MCF 10A (cell line): ENCODE results near the gene RMI2. TPM values are rescaled to one million over a fixed set of nuclear protein-coding genes. Genes with fewer than 3 reads are reported as not detected.
"Not testable (repeated sequence)": the region's sequence is repeated elsewhere in the genome, so short reads cannot be mapped to it uniquely, and the experiment has no call there.

ENCODE experiments used
- BruUV-seq: library from RNA; stranded (reverse); fragments of 400-500 nt; replicated peaks from 2 replicates; lab custom pipeline; 2021; lab: Mats Ljungman, UMichigan
- CTCF ChIA-PET: fragments of 300-600 bp; sonication (Branson Sonifier 250); formaldehyde crosslinking; extraction: SDS; loops from one replicate; lab custom pipeline; 2021; ENCODE audit warnings: antibody characterized with exemption, inconsistent platforms; lab: Yijun Ruan, JAX
- POLR2A ChIA-PET: fragments of 300-600, 350-650 bp; sonication (Branson Sonifier 250); formaldehyde crosslinking; extraction: SDS; loops from one replicate; lab custom pipeline; 2020; ENCODE audit warnings: antibody characterized with exemption, inconsistent platforms; lab: Yijun Ruan, JAX
- DNase-seq: peaks from one replicate; pipeline ENCODE4 v3.0.0-alpha.2; 2018; ENCODE audit not compliant: unreplicated experiment
- H3K27ac Mint-ChIP-seq: one replicate; pipeline ENCODE4 v1.8.0; 2022; ENCODE audit warnings: mild to moderate bottlenecking, low read depth, mixed read lengths; ENCODE audit not compliant: unreplicated experiment
- H3K27me3 Mint-ChIP-seq: one replicate; pipeline ENCODE4 v1.8.0; 2022; ENCODE audit warnings: mixed read lengths; ENCODE audit not compliant: insufficient read depth, unreplicated experiment
- H3K36me3 Mint-ChIP-seq: one replicate; pipeline ENCODE4 v1.8.0; 2022; ENCODE audit warnings: mild to moderate bottlenecking, moderate library complexity, mixed read lengths; ENCODE audit not compliant: insufficient read depth, unreplicated experiment
- H3K4me1 Mint-ChIP-seq: one replicate; pipeline ENCODE4 v1.8.0; 2022; ENCODE audit warnings: mixed read lengths; ENCODE audit not compliant: insufficient read depth, unreplicated experiment
- H3K4me3 Mint-ChIP-seq: one replicate; pipeline ENCODE4 v1.8.0; 2022; ENCODE audit warnings: mild to moderate bottlenecking, moderate library complexity, mixed read lengths; ENCODE audit not compliant: unreplicated experiment
- H3K9me3 Mint-ChIP-seq: one replicate; pipeline ENCODE4 v1.8.0; 2022; ENCODE audit warnings: mixed read lengths; ENCODE audit not compliant: unreplicated experiment
- intact Hi-C: fragments of 100-400 bp; cut with micrococcal nuclease; formaldehyde crosslinking; loops from 2 replicates; pipeline ENCODE4 v1.14.1; 2022
- total RNA-seq: library from RNA; stranded (reverse); gene quantifications from 2 replicates; pipeline ENCODE4 v1.2.3, GENCODE V29; 2022
- TF ChIP-seq, protein P1 (sequence below): fragments of 200-600 bp; IDR thresholded peaks from one replicate; pipeline ENCODE4 v1.8.0; 2022; ENCODE audit warnings: antibody characterized with exemption, mild to moderate bottlenecking; ENCODE audit not compliant: unreplicated experiment

RMI2 gene
- total RNA-seq, 1 experiment from 2014 or later: 6.6 TPM

DNA sequence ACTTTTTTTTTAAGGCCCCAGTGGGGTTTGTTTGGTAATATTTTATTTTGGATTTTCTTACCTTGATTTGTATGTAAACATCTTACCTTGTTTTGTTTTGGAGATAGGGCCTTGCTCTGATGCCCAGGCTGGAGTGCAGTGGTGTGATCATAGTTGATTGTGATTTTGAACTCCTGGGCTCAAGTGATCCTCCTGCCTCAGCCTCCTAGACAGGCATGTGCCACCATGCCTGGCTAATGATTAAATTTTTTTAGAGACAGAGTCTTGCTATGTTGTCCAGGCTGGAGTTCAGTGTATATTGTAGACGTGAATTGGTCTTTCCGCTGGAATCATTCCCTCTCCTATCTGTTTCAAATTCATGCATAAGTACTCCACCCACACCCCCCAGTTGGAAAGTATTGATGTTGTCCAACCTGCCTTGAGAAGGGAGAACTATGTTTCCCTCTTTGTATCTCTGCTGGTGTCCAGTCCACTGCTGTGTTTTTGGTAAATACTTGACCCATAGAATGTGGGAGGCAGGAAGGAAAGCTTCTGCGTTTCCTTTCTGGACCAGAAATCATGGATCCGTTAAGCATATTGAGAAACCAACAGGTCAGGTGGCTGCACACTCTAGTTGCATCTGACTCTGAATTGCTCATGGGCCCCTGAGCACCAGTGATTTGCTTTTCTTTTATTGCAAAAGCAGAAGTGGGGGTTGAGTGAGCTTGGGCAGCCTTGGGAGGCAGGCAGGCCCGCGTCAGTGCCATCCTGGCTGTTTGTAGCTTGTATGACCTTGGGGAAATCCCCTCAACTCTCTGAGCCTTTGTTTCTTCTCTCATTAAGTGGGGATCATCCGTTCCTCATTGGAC is 25.0 kb downstream of the RMI2 start:
- intact Hi-C loops: loop anchor here (5.0 kb wide), 1 partner anchor 113 kb away; the partner anchor contains the start of gene SOCS1
- no peaks in the 10 kb centered on the region for H3K9me3 Mint-ChIP-seq
- no peak overlapping the region for H3K27ac Mint-ChIP-seq
- no peaks in the 10 kb centered on the region for H3K27me3 Mint-ChIP-seq
- H3K4me1 Mint-ChIP-seq: peaks cover 10% of the 10 kb centered on the region
- no peak for DNase-seq
- no TSS peak for BruUV-seq
- TF ChIP-seq, protein P1, sequence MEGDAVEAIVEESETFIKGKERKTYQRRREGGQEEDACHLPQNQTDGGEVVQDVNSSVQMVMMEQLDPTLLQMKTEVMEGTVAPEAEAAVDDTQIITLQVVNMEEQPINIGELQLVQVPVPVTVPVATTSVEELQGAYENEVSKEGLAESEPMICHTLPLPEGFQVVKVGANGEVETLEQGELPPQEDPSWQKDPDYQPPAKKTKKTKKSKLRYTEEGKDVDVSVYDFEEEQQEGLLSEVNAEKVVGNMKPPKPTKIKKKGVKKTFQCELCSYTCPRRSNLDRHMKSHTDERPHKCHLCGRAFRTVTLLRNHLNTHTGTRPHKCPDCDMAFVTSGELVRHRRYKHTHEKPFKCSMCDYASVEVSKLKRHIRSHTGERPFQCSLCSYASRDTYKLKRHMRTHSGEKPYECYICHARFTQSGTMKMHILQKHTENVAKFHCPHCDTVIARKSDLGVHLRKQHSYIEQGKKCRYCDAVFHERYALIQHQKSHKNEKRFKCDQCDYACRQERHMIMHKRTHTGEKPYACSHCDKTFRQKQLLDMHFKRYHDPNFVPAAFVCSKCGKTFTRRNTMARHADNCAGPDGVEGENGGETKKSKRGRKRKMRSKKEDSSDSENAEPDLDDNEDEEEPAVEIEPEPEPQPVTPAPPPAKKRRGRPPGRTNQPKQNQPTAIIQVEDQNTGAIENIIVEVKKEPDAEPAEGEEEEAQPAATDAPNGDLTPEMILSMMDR: no peak
- H3K4me3 Mint-ChIP-seq: no peak overlapping the region
- ChIA-PET POLR2A (interaction anchor here (0.7 kb wide), 1 partner anchor 290 kb away, joined by 3 read pairs; no protein-coding TSS in a partner anchor), CTCF (interaction anchor here (0.6 to 1.2 kb wide), 5 partner anchors 9 to 508 kb away, joined by 3 to 5 read pairs (median 4); no protein-coding TSS in a partner anchor)
- no peaks in the 10 kb centered on the region for H3K36me3 Mint-ChIP-seq

DNA sequence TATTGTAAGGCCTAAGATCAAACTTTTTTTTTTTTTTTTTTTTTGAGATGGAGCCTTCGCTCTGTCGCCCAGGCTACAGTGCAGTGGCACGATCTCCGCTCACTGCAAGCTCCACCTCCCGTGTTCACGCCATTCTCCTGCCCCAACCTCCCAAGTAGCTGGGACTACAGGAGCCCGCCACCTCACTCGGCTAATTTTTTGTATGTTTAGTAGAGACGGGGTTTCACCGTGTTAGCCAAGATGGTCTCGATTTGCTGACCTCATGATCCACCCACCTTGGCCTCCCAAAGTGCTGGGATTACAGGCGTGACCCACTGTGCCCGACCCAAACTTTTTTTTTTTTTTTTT is 25.6 kb downstream of the RMI2 start:
- DNase-seq, H3K36me3 Mint-ChIP-seq, H3K27ac Mint-ChIP-seq, H3K4me1 Mint-ChIP-seq, H3K9me3 Mint-ChIP-seq, BruUV-seq, H3K4me3 Mint-ChIP-seq, H3K27me3 Mint-ChIP-seq: not testable (repeated sequence)
- intact Hi-C loops: loop anchor here (5.0 kb wide), 1 partner anchor 114 kb away; the partner anchor contains the start of gene SOCS1
- ChIA-PET CTCF (interaction anchor here (0.6 to 1.2 kb wide), 4 partner anchors 8 to 508 kb away, joined by 3 to 5 read pairs (median 4); no protein-coding TSS in a partner anchor), POLR2A (interaction anchor here (0.7 kb wide), 1 partner anchor 289 kb away, joined by 3 read pairs; no protein-coding TSS in a partner anchor)

DNA sequence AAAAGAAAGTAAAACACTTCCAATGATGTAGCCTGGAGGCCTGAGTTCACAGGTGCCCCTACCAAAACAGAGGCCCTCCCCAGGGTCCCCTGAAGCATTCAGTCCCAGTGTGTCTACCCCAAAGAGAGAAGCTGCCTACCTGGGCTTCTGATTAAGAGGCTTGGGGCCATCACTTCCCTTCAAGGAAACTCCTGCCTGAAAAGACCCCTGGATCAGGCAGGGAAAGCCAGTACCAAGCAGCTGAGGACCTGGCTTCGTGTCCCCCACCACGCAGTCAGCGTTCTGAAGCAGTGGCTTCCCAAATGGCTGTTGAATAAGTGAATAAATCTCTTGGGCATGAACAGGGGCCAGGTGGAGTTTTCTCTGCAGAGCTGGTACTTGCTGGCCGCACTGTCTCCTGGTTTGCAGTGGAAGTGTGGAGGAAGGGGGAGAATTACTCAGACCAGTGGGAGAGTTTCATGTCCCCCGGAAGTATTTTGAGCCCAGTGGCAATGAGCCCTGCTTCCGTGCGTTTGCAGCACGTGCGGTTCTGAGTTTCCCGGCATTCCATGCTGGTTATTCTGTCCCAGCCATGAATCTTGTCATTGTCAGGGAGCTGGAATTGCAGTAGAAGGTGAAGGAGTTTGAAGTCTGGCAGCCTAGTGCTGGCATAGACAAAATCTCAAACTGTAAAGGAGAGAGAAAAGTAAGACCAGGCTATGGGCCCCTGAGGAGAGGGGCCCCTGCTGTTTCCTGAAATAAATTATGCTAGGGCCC is 27.0 kb downstream of the RMI2 start:
- ChIA-PET CTCF (interaction anchor here (0.6 to 1.5 kb wide), 6 partner anchors 24 to 408 kb away, joined by 3 to 5 read pairs (median 4); no protein-coding TSS in a partner anchor), POLR2A (interaction anchor here (0.7 kb wide), 1 partner anchor 425 kb away, joined by 3 read pairs; the partner anchor contains the start of gene ZC3H7A)
- H3K4me1 Mint-ChIP-seq: peaks cover 6% of the 10 kb centered on the region
- no peaks in the 10 kb centered on the region for H3K27me3 Mint-ChIP-seq
- BruUV-seq: no TSS peak
- no peak overlapping the region for H3K4me3 Mint-ChIP-seq
- DNase-seq: no peak
- no peak overlapping the region for H3K27ac Mint-ChIP-seq
- TF ChIP-seq, protein P1: no peak
- H3K36me3 Mint-ChIP-seq: no peaks in the 10 kb centered on the region
- no peaks in the 10 kb centered on the region for H3K9me3 Mint-ChIP-seq
- intact Hi-C loops: loop anchor here (5.0 kb wide), 1 partner anchor 115 kb away; the partner anchor contains the start of gene SOCS1

DNA sequence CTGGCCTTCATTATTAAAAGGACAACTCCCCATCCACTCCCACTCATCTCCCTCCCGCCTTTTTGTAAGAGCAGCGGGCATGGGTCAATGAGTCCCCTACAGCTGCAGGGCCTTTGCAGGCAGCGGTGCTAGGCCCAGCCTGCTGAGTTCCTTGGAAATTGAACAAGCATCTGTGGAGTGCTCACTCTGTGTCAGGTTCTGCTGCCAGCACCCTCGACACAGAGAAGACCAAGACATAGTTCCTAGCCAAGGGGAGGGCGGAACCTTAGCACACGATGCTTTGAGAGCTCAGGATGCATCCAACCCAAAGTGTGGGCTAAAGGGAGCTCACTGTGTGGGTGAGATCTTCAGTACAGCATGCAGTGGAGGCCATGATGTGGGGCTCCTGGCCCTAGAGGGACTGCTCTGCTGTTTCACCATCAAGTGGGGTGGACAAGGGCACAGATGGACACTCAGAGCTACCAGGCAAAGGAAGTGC is 27.6 kb downstream of the RMI2 start:
- H3K36me3 Mint-ChIP-seq: no peaks in the 10 kb centered on the region
- BruUV-seq: no TSS peak
- no peaks in the 10 kb centered on the region for H3K9me3 Mint-ChIP-seq
- H3K4me3 Mint-ChIP-seq: no peak overlapping the region
- CTCF ChIA-PET: interaction anchor here (0.6 to 1.6 kb wide), 7 partner anchors 23 to 419 kb away, joined by 3 to 5 read pairs (median 3); no protein-coding TSS in a partner anchor
- TF ChIP-seq, protein P1: no peak
- no peaks in the 10 kb centered on the region for H3K27me3 Mint-ChIP-seq
- POLR2A ChIA-PET: no interaction called here
- peaks cover under 1% of the 10 kb centered on the region for H3K4me1 Mint-ChIP-seq
- no peak for DNase-seq
- no peak overlapping the region for H3K27ac Mint-ChIP-seq
- intact Hi-C loops: loop anchor here (5.0 kb wide), 1 partner anchor 116 kb away; the partner anchor contains the start of gene SOCS1
